GM12878 (cell line): ENCODE results near the gene MYO10.

Experiments
- BCL3 ChIP-seq: IDR thresholded peaks from 2 replicates; pipeline ENCODE4 v1.6.1; 2011; ENCODE audit warnings: borderline replicate concordance, low read depth, mild to moderate bottlenecking, moderate library complexity, low read length; ENCODE audit not compliant: insufficient read depth, poor library complexity, severe bottlenecking
- CHD4 ChIP-seq: fragments of 200-600 bp; sonication (generic); IDR thresholded peaks from 2 replicates; pipeline ENCODE4 v1.6.1; 2016; ENCODE audit warnings: mild to moderate bottlenecking
- CTCF ChIP-seq, 3 experiments: IDR thresholded peaks in 2 of 3; conservative IDR thresholded peaks in 1 of 3; 2 replicates each; pipeline ENCODE4 v1.5.1; 2011; ENCODE audit warnings: low read depth in 3 of 3, low read length in 3 of 3, mild to moderate bottlenecking in 3 of 3, control low read depth in 2 of 3, moderate library complexity in 2 of 3, inconsistent platforms in 1 of 3, mixed read lengths in 1 of 3; ENCODE audit not compliant: control insufficient read depth in 2 of 3, insufficient read depth in 1 of 3; ENCODE audit errors: extremely low read depth in 1 of 3
- FOS ChIP-seq: IDR thresholded peaks from 3 replicates; pipeline ENCODE4 v1.6.1; 2011; ENCODE audit warnings: borderline replicate concordance; ENCODE audit not compliant: insufficient read length; ENCODE audit errors: extremely low read depth
- MTA3 ChIP-seq: IDR thresholded peaks from 2 replicates; pipeline ENCODE4 v1.6.1; 2012; ENCODE audit warnings: low read length, inconsistent platforms, borderline replicate concordance
- MXI1 ChIP-seq: fragments of 150-350 bp; IDR thresholded peaks from 2 replicates; pipeline ENCODE4 v1.6.1; 2011; ENCODE audit warnings: low read depth, mild to moderate bottlenecking, inconsistent platforms, low read length, improper control_type of control experiment
- TARDBP ChIP-seq: IDR thresholded peaks from 2 replicates; pipeline ENCODE4 v1.6.1; 2016; ENCODE audit warnings: borderline replicate concordance

- TF ChIP-seq CTCF (IDR thresholded peaks at IDR 0.05 in 2 of 3, conservative IDR thresholded peaks at IDR 0.05 in 1 of 3; ENCODE audit: control insufficient read depth in 2 of 3, extremely low read depth in 1 of 3, insufficient read depth in 1 of 3, low read depth in 3 of 3, low read length in 3 of 3) (no peak), MTA3 (no peak), FOS (no peak), BCL3 (no peak), MXI1 (no peak), CHD4 (no peak), TARDBP (no peak)
These were observed 163.5 kb downstream of the MYO10 start for GRCh38 chr5:16772556-16772955.
